ENCODE data around the gene UBE2O.
A peak's percentile ranks its signal among the peaks of the same experiment; 100 is the strongest.

The UBE2O gene

GRCh38 chr17:76452660-76453430 lies at the start of gene UBE2O:
Gene UBE2O, minus strand, starts transcription at chr17:76453152. Its CDS starts 11 bp downstream, at chr17:76453141.
- H3K4me1 Mint-ChIP-seq (ENCODE audit: low read depth): peaks cover 40% of the 10 kb centered on the region
- H3K27me3 Mint-ChIP-seq: no peaks in the 10 kb centered on the region
- H3K9me3 Mint-ChIP-seq: no peaks in the 10 kb centered on the region
- H3K36me3 Mint-ChIP-seq (ENCODE audit: low read depth): peaks cover 16% of the 10 kb centered on the region
- peak within 1 kb of the TSS; percentile 90 for H3K4me3 Mint-ChIP-seq
- H3K27ac Mint-ChIP-seq: peak within 1 kb of the TSS; percentile 3

GRCh38 chr17:76501827-76502307 lies 48.9 kb upstream of the UBE2O start:
- Mint-ChIP-seq H3K4me1 (ENCODE audit: low read depth) (peaks cover 51% of the 10 kb centered on the region), H3K4me3 (peak overlapping the region; percentile 85), H3K9me3 (no peaks in the 10 kb centered on the region), H3K27me3 (no peaks in the 10 kb centered on the region), H3K27ac (peak overlapping the region; percentile 85), H3K36me3 (ENCODE audit: low read depth) (peaks cover 8% of the 10 kb centered on the region)

- peak within 1 kb of the TSS; percentile 85 for H3K4me3 Mint-ChIP-seq
- peaks cover 50% of the 10 kb centered on the region for H3K4me1 Mint-ChIP-seq (ENCODE audit: low read depth)
- no peaks in the 10 kb centered on the region for H3K27me3 Mint-ChIP-seq
- peaks cover 8% of the 10 kb centered on the region for H3K36me3 Mint-ChIP-seq (ENCODE audit: low read depth)
- H3K9me3 Mint-ChIP-seq: no peaks in the 10 kb centered on the region
- H3K27ac Mint-ChIP-seq: peak within 1 kb of the TSS; percentile 85
These were observed 48.3 kb upstream of the UBE2O start, which contains the start of gene RHBDF2 for GRCh38 chr17:76501018-76501826. Gene RHBDF2, minus strand, starts transcription at chr17:76501423. Its CDS starts 19,899 bp downstream, at chr17:76481524.

GRCh38 chr17:76500747-76501017 lies 47.7 kb upstream of the UBE2O start:
- Mint-ChIP-seq H3K4me3 (peak overlapping the region; percentile 85), H3K27me3 (no peaks in the 10 kb centered on the region), H3K9me3 (no peaks in the 10 kb centered on the region), H3K27ac (peak overlapping the region; percentile 76), H3K4me1 (ENCODE audit: low read depth) (peaks cover 55% of the 10 kb centered on the region), H3K36me3 (ENCODE audit: low read depth) (peaks cover 8% of the 10 kb centered on the region)

GRCh38 chr17:76500074-76500746 lies 47.3 kb upstream of the UBE2O start:
- H3K36me3 Mint-ChIP-seq (ENCODE audit: low read depth): peaks cover 8% of the 10 kb centered on the region
- peak overlapping the region; percentile 85 for H3K4me3 Mint-ChIP-seq
- H3K9me3 Mint-ChIP-seq: no peaks in the 10 kb centered on the region
- peaks cover 57% of the 10 kb centered on the region for H3K4me1 Mint-ChIP-seq (ENCODE audit: low read depth)
- peak overlapping the region; percentile 76 for H3K27ac Mint-ChIP-seq
- H3K27me3 Mint-ChIP-seq: no peaks in the 10 kb centered on the region

- H3K27ac Mint-ChIP-seq: no peak overlapping the region
- peak overlapping the region; percentile 85 for H3K4me3 Mint-ChIP-seq
- peaks cover 8% of the 10 kb centered on the region for H3K36me3 Mint-ChIP-seq (ENCODE audit: low read depth)
- H3K27me3 Mint-ChIP-seq: no peaks in the 10 kb centered on the region
- peaks cover 65% of the 10 kb centered on the region for H3K4me1 Mint-ChIP-seq (ENCODE audit: low read depth)
- H3K9me3 Mint-ChIP-seq: no peaks in the 10 kb centered on the region
These were observed 46.3 kb upstream of the UBE2O start for GRCh38 chr17:76499267-76499667.

- H3K27ac Mint-ChIP-seq: peak overlapping the region; percentile 36
- H3K27me3 Mint-ChIP-seq: no peaks in the 10 kb centered on the region
- H3K36me3 Mint-ChIP-seq (ENCODE audit: low read depth): peaks cover 8% of the 10 kb centered on the region
- peak overlapping the region; percentile 85 for H3K4me3 Mint-ChIP-seq
- peaks cover 69% of the 10 kb centered on the region for H3K4me1 Mint-ChIP-seq (ENCODE audit: low read depth)
- no peaks in the 10 kb centered on the region for H3K9me3 Mint-ChIP-seq
These were observed 45.9 kb upstream of the UBE2O start for GRCh38 chr17:76498876-76499251.

GRCh38 chr17:76497979-76498875 lies 45.3 kb upstream of the UBE2O start:
- Mint-ChIP-seq H3K36me3 (ENCODE audit: low read depth) (peaks cover 8% of the 10 kb centered on the region), H3K27me3 (no peaks in the 10 kb centered on the region), H3K4me3 (peak overlapping the region; percentile 85), H3K4me1 (ENCODE audit: low read depth) (peaks cover 76% of the 10 kb centered on the region), H3K9me3 (no peaks in the 10 kb centered on the region), H3K27ac (peak overlapping the region; percentile 36)

- Mint-ChIP-seq H3K4me3 (peak overlapping the region; percentile 4), H3K9me3 (no peaks in the 10 kb centered on the region), H3K4me1 (ENCODE audit: low read depth) (peaks cover 81% of the 10 kb centered on the region), H3K27ac (no peak overlapping the region), H3K36me3 (ENCODE audit: low read depth) (peaks cover 8% of the 10 kb centered on the region), H3K27me3 (no peaks in the 10 kb centered on the region)
These were observed 44.7 kb upstream of the UBE2O start for GRCh38 chr17:76497699-76497978.

- Mint-ChIP-seq H3K27me3 (no peaks in the 10 kb centered on the region), H3K36me3 (ENCODE audit: low read depth) (peaks cover 8% of the 10 kb centered on the region), H3K4me3 (no peak overlapping the region), H3K27ac (no peak overlapping the region), H3K9me3 (no peaks in the 10 kb centered on the region), H3K4me1 (ENCODE audit: low read depth) (peaks cover 86% of the 10 kb centered on the region)
These were observed 43.5 kb upstream of the UBE2O start for GRCh38 chr17:76496464-76496863.

- Mint-ChIP-seq H3K9me3 (no peaks in the 10 kb centered on the region), H3K27me3 (no peaks in the 10 kb centered on the region), H3K4me3 (no peak overlapping the region), H3K27ac (peak overlapping the region; percentile 21), H3K4me1 (ENCODE audit: low read depth) (peaks cover 90% of the 10 kb centered on the region), H3K36me3 (ENCODE audit: low read depth) (peaks cover 8% of the 10 kb centered on the region)
These were observed 42.9 kb upstream of the UBE2O start for GRCh38 chr17:76495663-76496400.

- Mint-ChIP-seq H3K4me1 (ENCODE audit: low read depth) (peaks cover 93% of the 10 kb centered on the region), H3K36me3 (ENCODE audit: low read depth) (peaks cover 3% of the 10 kb centered on the region), H3K27ac (peak overlapping the region; percentile 98), H3K9me3 (no peaks in the 10 kb centered on the region), H3K27me3 (no peaks in the 10 kb centered on the region), H3K4me3 (peak overlapping the region; percentile 83)
These were observed 40.7 kb upstream of the UBE2O start for GRCh38 chr17:76493505-76494167.

- Mint-ChIP-seq H3K4me3 (peak overlapping the region; percentile 83), H3K9me3 (no peaks in the 10 kb centered on the region), H3K27me3 (no peaks in the 10 kb centered on the region), H3K27ac (peak overlapping the region; percentile 98), H3K4me1 (ENCODE audit: low read depth) (peaks cover 87% of the 10 kb centered on the region), H3K36me3 (ENCODE audit: low read depth) (no peaks in the 10 kb centered on the region)
These were observed 40.1 kb upstream of the UBE2O start for GRCh38 chr17:76492989-76493501.

Data from stimulated activated naive CD8-positive, alpha-beta T cell treated with anti-CD3 and anti-CD28 coated beads, Interleukin-15, Interleukin-2, amounts not matched to agents 100 ng/mL and 50 ng/mL, for 24 hours (primary cell).